B cell (primary cell): ENCODE results near the gene PAX1. TPM values are rescaled to one million over a fixed set of nuclear protein-coding genes. Genes with fewer than 3 reads are reported as not detected.

ENCODE experiments used
- ATAC-seq: fragments of 200-7000 bp; cut with Tn5 transposase; one replicate; pipeline ENCODE4 v1.10.0; 2021; ENCODE audit warnings: low read depth, mild to moderate bottlenecking, moderate number of reproducible peaks, moderate library complexity
- CTCF ChIA-PET: fragments of 350-600 bp; sonication (Branson Sonifier 250); formaldehyde crosslinking; loops from one replicate; lab custom pipeline; 2021; ENCODE audit warnings: antibody characterized with exemption, inconsistent platforms; lab: Charles Lee
- POLR2A ChIA-PET: fragments of 350-600 bp; sonication (Branson Sonifier 250); formaldehyde crosslinking; loops from one replicate; lab custom pipeline; 2021; ENCODE audit warnings: antibody characterized with exemption; lab: Charles Lee
- DNase-seq: peaks from one replicate; pipeline ENCODE4 v3.0.0; 2013
- H2AFZ ChIP-seq: 2 replicates; pipeline ENCODE4 v1.6.1; 2012; ENCODE audit warnings: mild to moderate bottlenecking, low read depth, low read length; ENCODE audit not compliant: insufficient read depth, poor library complexity, severe bottlenecking
- H3K27ac ChIP-seq, 2 donors: 1 replicate in 1 of 2; 2 replicates in 1 of 2; pipeline ENCODE4 v1.5.1; 2012 to 2013; ENCODE audit warnings: low read length in 2 of 2, mild to moderate bottlenecking in 2 of 2, moderate library complexity in 1 of 2
- H3K27me3 ChIP-seq, 4 experiments: fragments of 200-600 bp in 1 of 4; sonication (generic) in 1 of 4; replicated peaks in 1 of 4; 1 replicate in 2 of 4; 2 replicates in 2 of 4; pipeline versions ENCODE4 v1.6.1 to v1.7.0; 2013 to 2016; ENCODE audit warnings: low read length in 3 of 4, mild to moderate bottlenecking in 2 of 4, mixed read lengths in 1 of 4, moderate library complexity in 1 of 4; ENCODE audit not compliant: insufficient read depth in 4 of 4, control insufficient read depth in 3 of 4; ENCODE audit errors: control extremely low read depth in 1 of 4
- H3K36me3 ChIP-seq, 2 experiments: replicated peaks in 1 of 2; 1 replicate in 1 of 2; 2 replicates in 1 of 2; pipeline versions ENCODE4 v1.6.1 to v1.7.1; 2013; ENCODE audit warnings: low read length in 1 of 2; ENCODE audit not compliant: insufficient read depth in 2 of 2, control insufficient read depth in 1 of 2; ENCODE audit errors: control extremely low read depth in 1 of 2, extremely low read depth in 1 of 2
- H3K4me1 ChIP-seq, 2 donors: fragments of 200-600 bp in 1 of 2; sonication (generic) in 1 of 2; 1 replicate in 1 of 2; 2 replicates in 1 of 2; pipeline versions ENCODE4 v1.5.1 to v1.6.1; 2013 to 2017; ENCODE audit warnings: low read length in 2 of 2; ENCODE audit not compliant: control insufficient read depth in 2 of 2, insufficient read depth in 2 of 2
- H3K4me2 ChIP-seq: replicated peaks from 2 replicates; pipeline ENCODE3; 2012; ENCODE audit warnings: mild to moderate bottlenecking, low read depth, low read length; ENCODE audit not compliant: poor library complexity, severe bottlenecking
- H3K4me3 ChIP-seq, 5 experiments: fragments of 200-600 bp in 1 of 5; sonication (generic) in 1 of 5; 1 replicate in 3 of 5; 2 replicates in 2 of 5; pipeline versions ENCODE4 v1.5.1 to v1.7.0; 2011 to 2016; ENCODE audit warnings: low read length in 4 of 5, mild to moderate bottlenecking in 4 of 5, low read depth in 2 of 5, control low read depth in 1 of 5, moderate library complexity in 1 of 5; ENCODE audit not compliant: insufficient read depth in 1 of 5; ENCODE audit errors: control extremely low read depth in 1 of 5, extremely low read depth in 1 of 5
- H3K79me2 ChIP-seq: fragments of 200-600 bp; sonication (generic); one replicate; pipeline ENCODE4 v1.6.0; 2016; ENCODE audit warnings: low read length; ENCODE audit not compliant: control insufficient read depth, insufficient read depth
- H3K9ac ChIP-seq: fragments of 200-600 bp; sonication (generic); 2 replicates; pipeline ENCODE4 v1.6.1; 2017; ENCODE audit warnings: mild to moderate bottlenecking, low read length, moderate library complexity
- H3K9me3 ChIP-seq, 3 donors: one replicate each; pipeline versions ENCODE4 v1.6.1 to v1.7.1; 2013; ENCODE audit warnings: low read length in 2 of 3; ENCODE audit not compliant: control insufficient read depth in 2 of 3, insufficient read depth in 1 of 3; ENCODE audit errors: control extremely low read depth in 1 of 3
- H4K20me1 ChIP-seq: 2 replicates; pipeline ENCODE4 v1.6.0; 2012; ENCODE audit warnings: mild to moderate bottlenecking, low read length; ENCODE audit not compliant: insufficient read depth, control insufficient read depth, poor library complexity, severe bottlenecking
- H3K27ac Mint-ChIP-seq: one replicate; pipeline ENCODE4 v1.8.0; 2021; ENCODE audit warnings: mixed read lengths
- H3K27me3 Mint-ChIP-seq: one replicate; pipeline ENCODE4 v1.8.0; 2021; ENCODE audit warnings: mixed read lengths
- H3K4me1 Mint-ChIP-seq: one replicate; pipeline ENCODE4 v1.8.0; 2021; ENCODE audit warnings: mixed read lengths
- H3K4me3 Mint-ChIP-seq: one replicate; pipeline ENCODE4 v1.8.0; 2021; ENCODE audit warnings: mixed read lengths
- H3K9me3 Mint-ChIP-seq: one replicate; pipeline ENCODE4 v1.8.0; 2022; ENCODE audit warnings: mixed read lengths; ENCODE audit not compliant: insufficient read depth
- EZH2 ChIP-seq: IDR thresholded peaks from 2 replicates; pipeline ENCODE4 v1.6.1; 2012; ENCODE audit warnings: borderline replicate concordance, low read depth, mild to moderate bottlenecking, moderate library complexity, low read length; ENCODE audit not compliant: insufficient read depth, poor library complexity, severe bottlenecking
- WGBS: methylation state at CpG from one replicate; pipeline ENCODE4 v1.1.5; 2013; ENCODE audit warnings: missing lambda C conversion rate; ENCODE audit not compliant: insufficient coverage; 5-methylcytosine and 5-hydroxymethylcytosine counted together
- intact Hi-C: fragments of 100-400 bp; cut with micrococcal nuclease; formaldehyde crosslinking; loops from one replicate; pipeline ENCODE4 v1.10.0; 2022
- polyA plus RNA-seq: library from polyadenylated mRNA; depleted of rRNA; stranded (reverse); fragments of >200 nt; gene quantifications from 2 replicates; pipeline ENCODE4 v1.2.3, GENCODE V29; 2012
- total RNA-seq, 2 donors: library from RNA; stranded (reverse); fragments of 120-200 nt in 1 of 2; gene quantifications; 1 replicate in 1 of 2; 2 replicates in 1 of 2; pipeline versions ENCODE4 v1.2.3 to v1.2.4, GENCODE V29; 2013 to 2022
- TF ChIP-seq, protein P1 (sequence below): fragments of 200-600 bp; IDR thresholded peaks from one replicate; pipeline ENCODE4 v1.8.0; 2022; ENCODE audit warnings: antibody characterized with exemption, mild to moderate bottlenecking

PAX1 gene
- total and polyA plus RNA-seq, 2 donors (not counting 1 experiment from before 2014, with no cell fraction given), result not detected

- DNase-seq, result no peak
- no peak for ATAC-seq
- no peak overlapping the region for H3K9ac ChIP-seq
- H3K4me2 ChIP-seq, result no peak overlapping the region
- no peaks in the 10 kb centered on the region for H3K4me1 ChIP-seq
- H4K20me1 ChIP-seq, result no peaks in the 10 kb centered on the region
- no peak overlapping the region for H3K4me3 ChIP-seq
- 17% methylated on average over 24 of the region's 33 CpGs for WGBS
- ChIA-PET POLR2A (no interaction called here), CTCF (no interaction called here)
- Mint-ChIP-seq H3K27ac (no peak overlapping the region), H3K27me3 (peaks cover 66% of the 10 kb centered on the region), H3K9me3 (no peaks in the 10 kb centered on the region), H3K4me1 (peaks cover 5% of the 10 kb centered on the region), H3K4me3 (no peak overlapping the region)
- H3K27ac ChIP-seq, result no peak overlapping the region
- H2AFZ ChIP-seq, result no peak overlapping the region
- no peak for TF ChIP-seq EZH2
- TF ChIP-seq, protein P1, sequence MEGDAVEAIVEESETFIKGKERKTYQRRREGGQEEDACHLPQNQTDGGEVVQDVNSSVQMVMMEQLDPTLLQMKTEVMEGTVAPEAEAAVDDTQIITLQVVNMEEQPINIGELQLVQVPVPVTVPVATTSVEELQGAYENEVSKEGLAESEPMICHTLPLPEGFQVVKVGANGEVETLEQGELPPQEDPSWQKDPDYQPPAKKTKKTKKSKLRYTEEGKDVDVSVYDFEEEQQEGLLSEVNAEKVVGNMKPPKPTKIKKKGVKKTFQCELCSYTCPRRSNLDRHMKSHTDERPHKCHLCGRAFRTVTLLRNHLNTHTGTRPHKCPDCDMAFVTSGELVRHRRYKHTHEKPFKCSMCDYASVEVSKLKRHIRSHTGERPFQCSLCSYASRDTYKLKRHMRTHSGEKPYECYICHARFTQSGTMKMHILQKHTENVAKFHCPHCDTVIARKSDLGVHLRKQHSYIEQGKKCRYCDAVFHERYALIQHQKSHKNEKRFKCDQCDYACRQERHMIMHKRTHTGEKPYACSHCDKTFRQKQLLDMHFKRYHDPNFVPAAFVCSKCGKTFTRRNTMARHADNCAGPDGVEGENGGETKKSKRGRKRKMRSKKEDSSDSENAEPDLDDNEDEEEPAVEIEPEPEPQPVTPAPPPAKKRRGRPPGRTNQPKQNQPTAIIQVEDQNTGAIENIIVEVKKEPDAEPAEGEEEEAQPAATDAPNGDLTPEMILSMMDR, result no peak
- no peaks in the 10 kb centered on the region for H3K36me3 ChIP-seq
- no peaks in the 10 kb centered on the region for H3K79me2 ChIP-seq
- intact Hi-C loops, result no loop called here
- H3K9me3 ChIP-seq, result peaks cover 0 to 17% (median 0%) of the 10 kb centered on the region in 3 donors
- peaks cover 0 to 52% (median 23%) of the 10 kb centered on the region in 4 experiments for H3K27me3 ChIP-seq
Observed at GRCh38 chr20:21701171-21701876, 4.1 kb upstream of the PAX1 start.

GRCh38 chr20:21702016-21702415, 3.4 kb upstream of the PAX1 start:
- H2AFZ ChIP-seq, result no peak overlapping the region
- no peaks in the 10 kb centered on the region for H3K79me2 ChIP-seq
- H3K4me2 ChIP-seq, result no peak overlapping the region
- peaks cover 63% of the 10 kb centered on the region for H3K27me3 Mint-ChIP-seq
- TF ChIP-seq, protein P1, result no peak
- no peak for TF ChIP-seq EZH2
- H3K9ac ChIP-seq, result no peak overlapping the region
- no peak overlapping the region for H3K27ac ChIP-seq
- H3K4me1 ChIP-seq, result no peaks in the 10 kb centered on the region
- POLR2A ChIA-PET, result no interaction called here
- no peak overlapping the region for H3K4me3 Mint-ChIP-seq
- DNase-seq, result no peak
- no peaks in the 10 kb centered on the region for H3K9me3 Mint-ChIP-seq
- peaks cover 0 to 17% (median 0%) of the 10 kb centered on the region in 3 donors for H3K9me3 ChIP-seq
- CTCF ChIA-PET, result no interaction called here
- no peak overlapping the region for H3K27ac Mint-ChIP-seq
- no peaks in the 10 kb centered on the region for H4K20me1 ChIP-seq
- no peak for ATAC-seq
- intact Hi-C loops, result no loop called here
- WGBS, result 27% methylated on average over 14 of the region's 14 CpGs
- peaks cover 0 to 59% (median 22%) of the 10 kb centered on the region in 4 experiments for H3K27me3 ChIP-seq
- no peaks in the 10 kb centered on the region for H3K36me3 ChIP-seq
- no peak overlapping the region for H3K4me3 ChIP-seq
- peaks cover 5% of the 10 kb centered on the region for H3K4me1 Mint-ChIP-seq
